Osteoblast (primary cell): ENCODE data around the gene DCAKD. TPM values are rescaled to one million over a fixed set of nuclear protein-coding genes. Genes with fewer than 3 reads are reported as not detected.

Experiments
- DNase-seq: peaks from one replicate; pipeline ENCODE4 v3.0.0; 2011; ENCODE audit warnings: low spot score, mixed read lengths; ENCODE audit not compliant: insufficient read length; ENCODE audit errors: missing footprints
- H2AFZ ChIP-seq: 2 replicates; pipeline ENCODE4 v1.6.0; 2011; ENCODE audit warnings: mild to moderate bottlenecking, low read length
- H3K27ac ChIP-seq: 2 replicates; pipeline ENCODE4 v1.5.1; 2011; ENCODE audit warnings: mild to moderate bottlenecking, low read depth, low read length, moderate library complexity
- H3K27me3 ChIP-seq: 2 replicates; pipeline ENCODE4 v1.6.0; 2012; ENCODE audit warnings: mild to moderate bottlenecking, control low read depth, inconsistent platforms, low read length, moderate library complexity; ENCODE audit not compliant: insufficient read depth
- H3K36me3 ChIP-seq: 2 replicates; pipeline ENCODE4 v1.5.1; 2011; ENCODE audit warnings: mild to moderate bottlenecking, low read length, control low read depth, moderate library complexity; ENCODE audit not compliant: insufficient read depth
- H3K4me1 ChIP-seq: 2 replicates; pipeline ENCODE4 v1.5.1; 2011; ENCODE audit warnings: mild to moderate bottlenecking, low read length, control low read depth, moderate library complexity; ENCODE audit not compliant: insufficient read depth
- H3K4me2 ChIP-seq: 2 replicates; pipeline ENCODE4 v1.6.0; 2011; ENCODE audit warnings: mild to moderate bottlenecking, low read length; ENCODE audit not compliant: insufficient read depth
- H3K4me3 ChIP-seq: fragments of 200-600 bp; sonication (generic); 3 replicates; pipeline ENCODE4 v1.5.1; 2012; ENCODE audit warnings: mild to moderate bottlenecking, low read length, inconsistent platforms; ENCODE audit not compliant: insufficient read depth
- H3K79me2 ChIP-seq: 2 replicates; pipeline ENCODE4 v1.6.0; 2012; ENCODE audit warnings: mild to moderate bottlenecking, low read length, control low read depth, inconsistent platforms; ENCODE audit not compliant: insufficient read depth
- H3K9me3 ChIP-seq: 2 replicates; pipeline ENCODE4 v1.5.1; 2011; ENCODE audit warnings: low read depth, low read length, control low read depth
- H4K20me1 ChIP-seq: 2 replicates; pipeline ENCODE4 v1.6.0; 2012; ENCODE audit warnings: mild to moderate bottlenecking, low read length, control low read depth; ENCODE audit not compliant: insufficient read depth
- CTCF ChIP-seq: IDR thresholded peaks from 2 replicates; pipeline ENCODE4 v1.5.1; 2011; ENCODE audit warnings: mild to moderate bottlenecking, low read depth, low read length, moderate library complexity; ENCODE audit errors: extremely low read depth
- total RNA-seq: library from RNA; depleted of rRNA; stranded (reverse); fragments of >200 nt; gene quantifications from 2 replicates; pipeline ENCODE4 v1.2.3, GENCODE V29; 2012

Gene DCAKD
- total RNA-seq, 1 donor = 39.1 TPM

- no peaks in the 10 kb centered on the region for H3K27me3 ChIP-seq
- H3K36me3 ChIP-seq = no peaks in the 10 kb centered on the region
- no peaks in the 10 kb centered on the region for H4K20me1 ChIP-seq
- no peaks in the 10 kb centered on the region for H3K9me3 ChIP-seq
- peaks cover 11% of the 10 kb centered on the region for H3K4me1 ChIP-seq
- H3K79me2 ChIP-seq = no peaks in the 10 kb centered on the region
- H2AFZ ChIP-seq = peak overlapping the region; percentile 65
- DNase-seq = peak; percentile 93
- peak overlapping the region; percentile 67 for H3K4me2 ChIP-seq
- no peak overlapping the region for H3K27ac ChIP-seq
- peak overlapping the region; percentile 51 for H3K4me3 ChIP-seq
- TF ChIP-seq CTCF = no peak
Observed at GRCh38 chr17:45013021-45013997, 38.1 kb downstream of the DCAKD start.

GRCh38 chr17:45011767-45012166 lies 39.7 kb downstream of the DCAKD start:
- no peaks in the 10 kb centered on the region for H3K9me3 ChIP-seq
- no peak overlapping the region for H2AFZ ChIP-seq
- no peaks in the 10 kb centered on the region for H4K20me1 ChIP-seq
- no peak overlapping the region for H3K4me3 ChIP-seq
- H3K27ac ChIP-seq = no peak overlapping the region
- no peaks in the 10 kb centered on the region for H3K36me3 ChIP-seq
- no peak overlapping the region for H3K4me2 ChIP-seq
- no peak for DNase-seq
- no peaks in the 10 kb centered on the region for H3K79me2 ChIP-seq
- peaks cover 11% of the 10 kb centered on the region for H3K4me1 ChIP-seq
- no peak for TF ChIP-seq CTCF
- H3K27me3 ChIP-seq = no peaks in the 10 kb centered on the region

- H3K4me1 ChIP-seq = peaks cover 11% of the 10 kb centered on the region
- no peak overlapping the region for H2AFZ ChIP-seq
- TF ChIP-seq CTCF = no peak
- no peaks in the 10 kb centered on the region for H3K36me3 ChIP-seq
- no peak overlapping the region for H3K4me3 ChIP-seq
- H3K79me2 ChIP-seq = no peaks in the 10 kb centered on the region
- H3K27ac ChIP-seq = no peak overlapping the region
- H3K27me3 ChIP-seq = peaks cover 10% of the 10 kb centered on the region
- H3K4me2 ChIP-seq = no peak overlapping the region
- no peaks in the 10 kb centered on the region for H3K9me3 ChIP-seq
- peak; percentile 73 for DNase-seq
- no peaks in the 10 kb centered on the region for H4K20me1 ChIP-seq
Observed at GRCh38 chr17:45009676-45010467, 41.6 kb downstream of the DCAKD start.

GRCh38 chr17:45008216-45008615 lies 43.2 kb downstream of the DCAKD start:
- H3K9me3 ChIP-seq = no peaks in the 10 kb centered on the region
- no peak overlapping the region for H2AFZ ChIP-seq
- H3K36me3 ChIP-seq = no peaks in the 10 kb centered on the region
- H3K4me3 ChIP-seq = no peak overlapping the region
- H3K79me2 ChIP-seq = no peaks in the 10 kb centered on the region
- H3K27me3 ChIP-seq = peaks cover 10% of the 10 kb centered on the region
- peak; percentile 74 for DNase-seq
- no peak overlapping the region for H3K4me2 ChIP-seq
- H4K20me1 ChIP-seq = no peaks in the 10 kb centered on the region
- TF ChIP-seq CTCF = no peak
- H3K4me1 ChIP-seq = peaks cover 10% of the 10 kb centered on the region
- no peak overlapping the region for H3K27ac ChIP-seq
